ENCODE data around the gene RRP1. TPM values are rescaled to one million over a fixed set of nuclear protein-coding genes. Genes with fewer than 3 reads are reported as not detected.

RRP1 gene, protein sequence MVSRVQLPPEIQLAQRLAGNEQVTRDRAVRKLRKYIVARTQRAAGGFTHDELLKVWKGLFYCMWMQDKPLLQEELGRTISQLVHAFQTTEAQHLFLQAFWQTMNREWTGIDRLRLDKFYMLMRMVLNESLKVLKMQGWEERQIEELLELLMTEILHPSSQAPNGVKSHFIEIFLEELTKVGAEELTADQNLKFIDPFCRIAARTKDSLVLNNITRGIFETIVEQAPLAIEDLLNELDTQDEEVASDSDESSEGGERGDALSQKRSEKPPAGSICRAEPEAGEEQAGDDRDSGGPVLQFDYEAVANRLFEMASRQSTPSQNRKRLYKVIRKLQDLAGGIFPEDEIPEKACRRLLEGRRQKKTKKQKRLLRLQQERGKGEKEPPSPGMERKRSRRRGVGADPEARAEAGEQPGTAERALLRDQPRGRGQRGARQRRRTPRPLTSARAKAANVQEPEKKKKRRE
- 31.4 to 38.7 TPM (median 33.6 TPM) in 5 replicates for total RNA-seq (2022; extraction: Qiagen RNA extraction; ENCODE audit: low read depth)

DNA sequence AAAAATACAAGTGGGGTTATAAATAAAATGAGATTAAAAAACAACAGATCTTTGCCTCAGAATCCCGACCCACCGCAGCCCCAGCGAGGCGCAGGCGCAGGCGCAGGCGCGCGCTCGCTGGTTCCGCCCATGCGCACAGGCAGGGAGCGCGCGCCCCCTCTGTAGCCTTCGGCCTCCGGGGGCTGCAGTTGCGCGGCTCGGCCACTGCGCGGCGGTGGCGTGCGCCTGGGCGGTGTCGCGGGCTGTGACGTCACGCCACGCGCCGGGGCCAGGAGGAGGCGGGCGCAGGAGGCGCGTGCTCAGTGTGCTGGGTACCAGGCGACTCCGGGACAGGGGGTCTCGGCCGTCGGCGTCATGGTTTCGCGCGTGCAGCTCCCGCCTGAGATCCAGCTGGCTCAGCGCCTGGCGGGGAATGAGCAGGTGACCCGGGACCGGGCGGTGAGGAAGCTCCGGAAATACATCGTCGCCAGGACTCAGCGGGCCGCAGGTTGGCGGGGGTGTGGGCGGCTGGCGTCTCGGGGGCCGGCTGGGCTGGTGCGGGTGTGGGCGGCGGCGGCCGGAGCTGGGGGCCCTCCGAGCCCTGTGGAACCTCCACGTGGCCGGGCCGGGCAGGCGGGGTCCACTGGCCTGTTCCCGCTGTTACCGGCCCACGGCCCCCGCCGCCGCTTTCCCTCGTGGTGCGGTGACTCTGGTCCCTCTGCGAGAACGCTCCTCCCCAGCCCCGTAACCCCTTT lies at the start of gene RRP1:
Gene RRP1, plus strand, starts transcription at position 302 of the 734 bp plus-strand sequence. Its CDS starts 53 bp downstream, at position 355.

DNA sequence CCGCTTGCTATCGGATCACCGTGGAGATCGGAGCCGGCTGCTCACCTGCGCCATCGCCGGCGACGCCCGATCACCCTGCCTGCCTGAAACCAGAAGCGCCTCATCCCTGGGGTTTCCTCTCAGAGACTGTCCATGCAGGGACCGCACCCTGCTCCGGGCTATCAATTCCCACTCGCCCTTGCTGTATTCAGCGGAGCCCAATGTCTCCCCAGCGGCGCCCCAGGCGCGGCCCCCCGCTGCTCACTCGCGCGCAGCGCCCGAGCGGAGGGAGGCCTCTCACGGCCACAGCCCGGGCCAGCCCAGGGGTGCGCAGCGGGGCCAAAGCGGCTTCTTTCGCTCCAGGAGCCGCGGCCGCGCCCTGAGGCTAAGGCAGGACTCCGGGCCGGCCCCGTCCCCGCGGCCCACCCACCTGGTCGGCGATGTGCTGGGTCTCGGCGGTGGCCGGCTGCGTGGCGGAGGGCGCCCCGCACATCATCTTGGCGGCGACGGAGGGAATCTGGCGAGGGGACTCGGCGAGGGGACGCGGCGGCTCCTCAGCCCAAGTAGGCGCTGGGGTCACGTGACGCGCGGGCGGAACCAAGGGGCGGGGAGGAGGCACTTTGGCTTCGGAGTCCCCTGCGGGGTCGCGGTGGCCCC lies 13.5 kb upstream of the RRP1 start, which contains the start of gene CSTB:
Gene CSTB, minus strand, starts transcription at position 514 of the 636 bp plus-strand sequence. Its CDS starts 39 bp downstream, at position 475.

Other genes starting within 250 kb of the RRP1 start
- gene HSF2BP, start 130.1 kb upstream of the RRP1 start, total RNA-seq (2022; extraction: Qiagen RNA extraction; ENCODE audit: low read depth): 1.5 to 2.5 TPM (median 2.1 TPM) in 5 replicates
- 31.7 to 40.1 TPM (median 36.1 TPM) in 5 replicates for gene RRP1B, start 130.0 kb upstream of the RRP1 start, total RNA-seq (2022; extraction: Qiagen RNA extraction; ENCODE audit: low read depth)
- gene PDXK, start 70.4 kb upstream of the RRP1 start, total RNA-seq (2022; extraction: Qiagen RNA extraction; ENCODE audit: low read depth): 214 to 343 TPM (median 296 TPM) in 5 replicates
- gene CSTB, start 13.3 kb upstream of the RRP1 start, total RNA-seq (2022; extraction: Qiagen RNA extraction; ENCODE audit: low read depth): 90.1 to 97.8 TPM (median 95.7 TPM) in 5 replicates
- gene AGPAT3, start 75.6 kb downstream of the RRP1 start, total RNA-seq (2022; extraction: Qiagen RNA extraction; ENCODE audit: low read depth): 13.8 to 25.8 TPM (median 24.2 TPM) in 5 replicates
- gene TRAPPC10, start 222.7 kb downstream of the RRP1 start, total RNA-seq (2022; extraction: Qiagen RNA extraction; ENCODE audit: low read depth): 16.1 to 20.6 TPM (median 18.2 TPM) in 5 replicates

Measured in A549 treated with ZK216348 at 1 μM for 4 hours (cell line).